ENCODE results near the gene UST. TPM values are rescaled to one million over a fixed set of nuclear protein-coding genes. Genes with fewer than 3 reads are reported as not detected.

The UST gene
- total RNA-seq, 6 experiments from 2014 or later, result 0.44 to 1.9 (median 0.91) TPM

GRCh38 chr6:148780918-148781436, 34.1 kb downstream of the UST start:
- Histone ChIP-seq H3K4me1 (no peaks in the 10 kb centered on the region), H3K9me3 (no peaks in the 10 kb centered on the region), H3K36me3 (no peaks in the 10 kb centered on the region), H3K27me3 (no peaks in the 10 kb centered on the region), H3K4me3 (no peak overlapping the region), H3K27ac (no peak overlapping the region)
- TF ChIP-seq CTCF (IDR thresholded peaks at IDR 0.05), result no peak
- no peak for TF ChIP-seq POLR2A (IDR thresholded peaks at IDR 0.05)
- intact Hi-C loops (cut with DNase I), result no loop called here
- ATAC-seq, result no peak
- WGBS (ENCODE audit: insufficient coverage, low coverage, low lambda C conversion rate, missing lambda C conversion rate), result 48% methylated on average over 7 of the region's 7 CpGs
- no peak for DNase-seq

DNA sequence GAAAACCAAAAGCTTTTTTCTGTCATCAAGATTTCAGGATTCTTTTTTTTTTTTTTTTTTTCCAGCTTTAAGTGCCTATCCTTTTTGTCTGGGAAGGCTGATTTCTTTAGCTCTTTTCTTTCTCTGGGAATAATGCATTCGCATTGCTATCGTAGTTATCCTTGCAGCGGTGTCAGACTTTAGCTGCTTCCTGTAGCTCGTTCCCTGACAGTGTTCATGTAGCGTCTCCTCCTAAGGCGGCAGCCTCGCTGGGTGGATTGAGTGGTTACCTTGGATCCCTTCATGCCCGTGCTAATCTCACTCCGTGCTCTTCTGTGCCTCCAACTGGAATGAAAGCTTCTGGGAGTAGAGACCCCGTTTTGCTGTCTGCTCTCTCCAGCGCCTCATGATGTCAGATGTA, 43.1 kb downstream of the UST start:
- Histone ChIP-seq H3K36me3 (no peaks in the 10 kb centered on the region), H3K4me1 (no peaks in the 10 kb centered on the region), H3K27me3 (no peaks in the 10 kb centered on the region), H3K27ac (no peak overlapping the region), H3K4me3 (no peak overlapping the region), H3K9me3 (no peaks in the 10 kb centered on the region)
- DNase-seq (no peak), ATAC-seq (no peak)
- intact Hi-C loops (cut with DNase I), result no loop called here
- WGBS (ENCODE audit: insufficient coverage, low coverage, low lambda C conversion rate, missing lambda C conversion rate), result 70% methylated on average over 10 of the region's 11 CpGs
- no peak for TF ChIP-seq CTCF (IDR thresholded peaks at IDR 0.05)
- no peak for TF ChIP-seq POLR2A (IDR thresholded peaks at IDR 0.05)

GRCh38 chr6:148790404-148790803, 43.6 kb downstream of the UST start:
- WGBS (ENCODE audit: insufficient coverage, low coverage, low lambda C conversion rate, missing lambda C conversion rate), result 81% methylated on average over 3 of the region's 10 CpGs
- intact Hi-C loops (cut with DNase I), result no loop called here
- Histone ChIP-seq H3K4me3 (no peak overlapping the region), H3K4me1 (no peaks in the 10 kb centered on the region), H3K27me3 (no peaks in the 10 kb centered on the region), H3K9me3 (no peaks in the 10 kb centered on the region), H3K36me3 (no peaks in the 10 kb centered on the region), H3K27ac (no peak overlapping the region)
- ATAC-seq, result no peak
- no peak for TF ChIP-seq POLR2A (IDR thresholded peaks at IDR 0.05)
- TF ChIP-seq CTCF (IDR thresholded peaks at IDR 0.05), result no peak
- DNase-seq, result no peak

- ATAC-seq (no peak), DNase-seq (no peak)
- H3K9me3 ChIP-seq, result no peaks in the 10 kb centered on the region
- TF ChIP-seq CTCF (IDR thresholded peaks at IDR 0.05) (no peak), POLR2A (IDR thresholded peaks at IDR 0.05) (no peak)
- no peaks in the 10 kb centered on the region for H3K27me3 ChIP-seq
- 72% methylated on average over 5 of the region's 10 CpGs for WGBS (ENCODE audit: insufficient coverage, low coverage, low lambda C conversion rate, missing lambda C conversion rate)
- no peaks in the 10 kb centered on the region for H3K36me3 ChIP-seq
- no peaks in the 10 kb centered on the region for H3K4me1 ChIP-seq
- H3K4me3 ChIP-seq, result no peak overlapping the region
- intact Hi-C loops (cut with DNase I), result no loop called here
- no peak overlapping the region for H3K27ac ChIP-seq
Observed at GRCh38 chr6:148790817-148791216, 44.0 kb downstream of the UST start.

GRCh38 chr6:148791372-148791771, 44.5 kb downstream of the UST start:
- no peak overlapping the region for H3K4me3 ChIP-seq
- WGBS (ENCODE audit: insufficient coverage, low coverage, low lambda C conversion rate, missing lambda C conversion rate), result 53% methylated on average over 3 of the region's 3 CpGs
- TF ChIP-seq CTCF (IDR thresholded peaks at IDR 0.05) (no peak), POLR2A (IDR thresholded peaks at IDR 0.05) (no peak)
- H3K9me3 ChIP-seq, result no peaks in the 10 kb centered on the region
- no peaks in the 10 kb centered on the region for H3K27me3 ChIP-seq
- H3K4me1 ChIP-seq, result no peaks in the 10 kb centered on the region
- ATAC-seq (no peak), DNase-seq (no peak)
- intact Hi-C loops (cut with DNase I), result no loop called here
- no peaks in the 10 kb centered on the region for H3K36me3 ChIP-seq
- no peak overlapping the region for H3K27ac ChIP-seq

All from right lobe of liver (tissue), 6 donors.